Thoracic aorta (tissue), 2 donors: Measurements from ENCODE around the gene CTNNA2. TPM values are rescaled to one million over a fixed set of nuclear protein-coding genes. Genes with fewer than 3 reads are reported as not detected.

Experiments
- ATAC-seq: fragments of 150-250 bp; one replicate; pipeline ENCODE4 v1.8.0; 2017; ENCODE audit warnings: low read depth; ENCODE audit not compliant: insufficient number of reproducible peaks, low FRiP score
- DNase-seq: peaks from one replicate; pipeline ENCODE4 v3.0.0-alpha.2; 2020; ENCODE audit warnings: low spot score
- H3K27ac ChIP-seq, 2 donors: fragments of 200-600 bp; sonication (generic); 1 replicate in 1 of 2; 2 replicates in 1 of 2; pipeline ENCODE4 v1.5.1; 2016; ENCODE audit warnings: mild to moderate bottlenecking in 2 of 2, moderate library complexity in 2 of 2
- H3K27me3 ChIP-seq: fragments of 200-600 bp; sonication (generic); replicated peaks from 2 replicates; pipeline ENCODE4 v1.6.0; 2016; ENCODE audit warnings: mild to moderate bottlenecking; ENCODE audit not compliant: insufficient read depth
- H3K36me3 ChIP-seq: fragments of 200-600 bp; sonication (generic); one replicate; pipeline ENCODE4 v1.5.1; 2016
- H3K4me1 ChIP-seq, 2 donors: fragments of 200-600 bp; sonication (generic); 1 replicate in 1 of 2; 2 replicates in 1 of 2; pipeline versions ENCODE4 v1.5.1 to v1.6.0; 2016; ENCODE audit warnings: low read depth in 2 of 2, mild to moderate bottlenecking in 1 of 2; ENCODE audit not compliant: control insufficient read depth in 1 of 2
- H3K4me3 ChIP-seq: fragments of 200-600 bp; sonication (generic); 2 replicates; pipeline ENCODE4 v1.5.1; 2016; ENCODE audit warnings: mild to moderate bottlenecking
- H3K9me3 ChIP-seq: fragments of 200-600 bp; sonication (generic); 2 replicates; pipeline ENCODE4 v1.5.1; 2016
- CTCF ChIP-seq: fragments of 200-600 bp; sonication (generic); IDR thresholded peaks from one replicate; pipeline ENCODE4 v1.5.1; 2019; ENCODE audit warnings: antibody characterized with exemption
- total RNA-seq, 2 donors: library from RNA; depleted of rRNA; stranded (reverse); fragments of >200 nt; gene quantifications; one replicate each; pipeline versions ENCODE4 v1.1.0 to v1.2.3, GENCODE V29; 2016

The CTNNA2 gene
- total RNA-seq, 2 donors from 2014 or later, result not detected

DNA sequence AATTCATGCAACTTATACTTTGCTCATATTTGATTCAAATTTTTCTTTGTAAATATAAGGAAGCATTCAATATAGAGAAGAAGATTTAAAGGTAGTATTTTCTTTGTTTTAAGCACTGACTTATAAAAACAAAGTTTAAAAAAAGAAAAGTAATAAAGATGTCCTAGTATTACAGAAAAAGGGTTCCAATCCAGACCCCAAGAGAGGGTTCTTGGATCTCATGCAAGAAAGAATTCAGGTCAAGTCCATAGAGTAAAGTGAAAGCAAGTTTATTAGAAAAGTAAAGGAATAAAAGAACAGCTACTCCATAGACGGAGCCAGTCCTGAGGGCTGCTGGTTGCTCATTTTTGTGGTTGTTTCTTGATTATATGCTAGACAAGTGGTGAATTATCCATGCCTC, 267.9 kb downstream of the CTNNA2 start:
- H3K4me1 ChIP-seq, result no peaks in the 10 kb centered on the region
- H3K27ac ChIP-seq, result no peak overlapping the region
- H3K36me3 ChIP-seq, result no peaks in the 10 kb centered on the region
- ATAC-seq (no peak), DNase-seq (no peak)
- no peak for TF ChIP-seq CTCF
- no peak overlapping the region for H3K4me3 ChIP-seq
- no peaks in the 10 kb centered on the region for H3K9me3 ChIP-seq
- H3K27me3 ChIP-seq, result no peaks in the 10 kb centered on the region

DNA sequence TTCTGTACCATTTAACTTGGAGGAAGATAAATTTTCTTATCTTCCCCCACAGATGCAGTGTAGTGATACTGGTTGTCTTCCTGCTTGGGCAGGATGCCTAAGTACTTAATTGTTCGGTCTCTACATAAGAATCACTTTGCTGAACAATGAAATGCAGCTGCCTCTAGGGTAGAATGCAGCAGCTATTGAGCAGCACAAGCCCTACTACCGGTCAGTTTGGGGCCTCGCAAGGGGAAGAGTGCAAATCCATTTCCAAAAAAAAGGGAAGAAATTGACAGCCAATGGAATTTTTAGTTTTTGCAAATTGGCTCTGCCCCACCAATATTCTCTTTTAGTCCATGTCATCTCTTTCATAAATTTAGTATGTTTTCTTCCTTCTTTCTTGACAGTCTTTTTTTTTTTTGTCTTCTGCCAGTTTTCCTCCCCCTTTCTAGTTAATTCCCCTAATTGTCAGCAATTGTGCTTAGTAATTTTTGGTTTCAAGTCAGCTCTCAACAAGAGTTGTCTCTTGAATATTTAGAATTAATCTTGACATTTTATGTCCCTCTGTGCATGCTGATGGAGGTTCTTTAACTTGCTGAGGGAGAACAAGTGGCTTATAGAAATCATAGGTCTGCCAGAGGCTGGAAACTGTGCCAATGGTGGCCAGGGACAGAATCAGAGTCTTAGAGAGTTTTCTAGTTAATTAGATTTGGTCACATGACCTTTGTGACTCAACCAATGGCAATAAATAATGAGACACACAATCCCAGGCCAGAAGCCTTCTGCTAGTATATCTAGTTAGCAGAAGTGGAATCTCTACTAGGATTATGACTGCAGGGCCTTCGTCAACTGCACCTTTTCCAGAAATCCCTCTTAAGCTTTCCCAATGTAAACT, 270.0 kb downstream of the CTNNA2 start:
- Histone ChIP-seq H3K36me3 (no peaks in the 10 kb centered on the region), H3K9me3 (no peaks in the 10 kb centered on the region), H3K27me3 (no peaks in the 10 kb centered on the region), H3K27ac (no peak overlapping the region), H3K4me3 (no peak overlapping the region), H3K4me1 (no peaks in the 10 kb centered on the region)
- no peak for DNase-seq
- no peak for ATAC-seq
- TF ChIP-seq CTCF, result no peak

- Histone ChIP-seq H3K27me3 (no peaks in the 10 kb centered on the region), H3K36me3 (no peaks in the 10 kb centered on the region), H3K4me3 (no peak overlapping the region), H3K27ac (no peak overlapping the region), H3K4me1 (no peaks in the 10 kb centered on the region), H3K9me3 (no peaks in the 10 kb centered on the region)
- no peak for ATAC-seq
- TF ChIP-seq CTCF, result no peak
- no peak for DNase-seq
Observed at GRCh38 chr2:79788952-79789651, 276.3 kb downstream of the CTNNA2 start.

- Histone ChIP-seq H3K27ac (no peak overlapping the region), H3K27me3 (no peaks in the 10 kb centered on the region), H3K36me3 (no peaks in the 10 kb centered on the region), H3K4me1 (no peaks in the 10 kb centered on the region), H3K9me3 (no peaks in the 10 kb centered on the region), H3K4me3 (no peak overlapping the region)
- ATAC-seq, result no peak
- no peak for DNase-seq
- no peak for TF ChIP-seq CTCF
Observed at GRCh38 chr2:79789811-79790210, 277.0 kb downstream of the CTNNA2 start.

- Histone ChIP-seq H3K36me3 (no peaks in the 10 kb centered on the region), H3K4me1 (no peaks in the 10 kb centered on the region), H3K9me3 (no peaks in the 10 kb centered on the region), H3K27ac (no peak overlapping the region), H3K27me3 (no peaks in the 10 kb centered on the region), H3K4me3 (no peak overlapping the region)
- TF ChIP-seq CTCF, result no peak
- ATAC-seq (no peak), DNase-seq (no peak)
Observed at GRCh38 chr2:79792090-79792489, 279.2 kb downstream of the CTNNA2 start.
